ENCODE measurements around the gene SKA3.

GRCh38 chr13:21176215-21176981 lies at the start of gene SKA3, which contains the start of gene MRPL57:
- no peak for TF ChIP-seq EZH2 (IDR thresholded peaks at IDR 0.05; ENCODE audit: borderline replicate concordance, low read depth, low read length, poor library complexity, severe bottlenecking)
- no peak for TF ChIP-seq CTCF (conservative IDR thresholded peaks at IDR 0.05; ENCODE audit: low read depth, low read length)
